GM18505 (cell line): ENCODE data around the gene RBMS1.

Experiments
- ATAC-seq: cut with Tn5 transposase; IDR thresholded peaks from one replicate; pipeline ENCODE4 v1.9.1; 2021; ENCODE audit not compliant: unreplicated experiment
- POLR2A ChIP-seq: IDR thresholded peaks from 4 replicates; pipeline ENCODE4 v1.6.1; 2011; ENCODE audit warnings: borderline replicate concordance; ENCODE audit not compliant: insufficient read depth, insufficient read length; ENCODE audit errors: extremely low read depth

RBMS1 gene

DNA sequence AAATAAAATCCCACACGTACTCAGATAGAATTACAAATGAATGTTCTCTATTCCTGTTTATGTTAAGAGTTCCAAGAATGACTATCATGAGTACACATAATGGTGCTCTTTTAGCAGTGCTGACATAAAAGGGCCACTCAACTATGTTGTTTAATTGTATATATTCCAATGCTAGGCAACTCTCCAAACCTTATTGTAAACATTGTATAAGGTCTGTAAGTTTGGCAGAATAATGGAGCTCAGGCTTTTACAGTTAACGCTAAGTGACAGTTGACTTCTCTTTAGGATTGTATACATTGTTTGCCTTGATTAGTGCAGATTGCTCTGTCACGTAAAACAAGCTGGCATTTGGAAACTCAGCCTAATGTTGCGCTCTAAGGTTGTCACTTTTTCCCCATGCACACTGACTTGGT lies 20.8 kb downstream of the RBMS1 start:
- TF ChIP-seq POLR2A, result no peak
- no peak for ATAC-seq

DNA sequence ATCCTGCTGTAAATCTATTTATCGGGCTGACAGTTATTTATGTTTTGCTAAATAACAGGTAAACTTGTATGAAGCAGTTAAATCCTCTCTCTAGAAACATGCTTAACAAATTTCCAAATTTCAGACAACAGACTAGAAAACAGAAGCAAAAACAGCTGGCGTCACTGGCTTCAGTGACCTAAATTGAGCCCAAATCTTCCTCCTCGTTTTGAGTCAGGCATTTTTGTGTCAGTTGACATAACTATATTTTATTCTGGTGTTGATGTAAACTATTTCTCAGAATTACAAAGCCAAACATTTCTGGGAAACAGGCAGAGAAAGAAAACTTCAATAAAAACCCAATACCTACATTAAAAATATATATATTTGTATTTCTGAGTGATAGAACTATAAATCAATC lies 21.7 kb downstream of the RBMS1 start:
- no peak for ATAC-seq
- no peak for TF ChIP-seq POLR2A

DNA sequence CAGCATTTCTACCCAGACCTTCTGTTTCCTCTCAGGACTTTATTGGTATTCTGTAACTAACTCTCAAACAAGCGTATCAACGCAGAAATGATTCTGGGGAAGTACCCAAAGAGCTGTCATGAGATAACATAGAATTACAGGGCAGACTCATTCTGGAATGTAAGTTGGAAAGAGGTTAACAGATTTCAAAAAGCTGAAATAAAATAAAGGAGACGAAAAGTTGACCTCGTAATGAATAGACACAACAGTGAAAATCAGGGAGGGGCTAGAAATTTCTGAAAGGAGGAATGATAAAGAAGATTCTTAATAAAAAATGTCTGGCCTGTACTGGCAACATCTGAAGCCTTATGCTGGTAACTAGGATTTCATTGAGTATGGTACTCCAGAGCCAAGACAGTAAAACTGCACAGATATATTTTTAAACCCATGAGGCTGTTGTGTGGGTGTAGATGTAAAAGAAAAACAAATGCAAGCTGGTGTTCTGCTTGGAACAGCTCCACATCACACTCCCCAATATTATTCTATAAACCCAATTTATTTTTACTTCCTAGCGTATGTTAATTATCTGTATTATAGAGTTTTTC lies 23.9 kb downstream of the RBMS1 start:
- TF ChIP-seq POLR2A, result no peak
- ATAC-seq, result no peak

DNA sequence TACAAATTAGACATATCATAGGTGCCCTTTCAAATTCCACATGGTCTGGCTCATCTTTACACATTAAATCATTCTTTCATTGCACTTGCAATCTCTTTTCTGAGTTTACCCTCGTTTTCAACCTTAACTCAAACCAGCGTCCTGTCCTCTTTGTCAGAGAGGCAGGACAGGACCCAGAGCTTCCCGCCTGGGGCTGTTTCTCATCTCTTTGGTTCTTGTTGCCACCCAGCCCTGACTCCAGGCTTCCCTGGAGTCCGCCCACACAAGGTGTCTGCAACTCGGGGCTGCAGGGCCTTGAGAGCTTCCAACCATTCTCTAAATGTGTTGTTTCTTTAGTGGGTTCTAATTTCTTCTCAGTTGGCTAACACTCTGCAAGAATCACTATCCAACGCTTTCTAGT lies 24.4 kb downstream of the RBMS1 start:
- ATAC-seq, result no peak
- TF ChIP-seq POLR2A, result no peak

DNA sequence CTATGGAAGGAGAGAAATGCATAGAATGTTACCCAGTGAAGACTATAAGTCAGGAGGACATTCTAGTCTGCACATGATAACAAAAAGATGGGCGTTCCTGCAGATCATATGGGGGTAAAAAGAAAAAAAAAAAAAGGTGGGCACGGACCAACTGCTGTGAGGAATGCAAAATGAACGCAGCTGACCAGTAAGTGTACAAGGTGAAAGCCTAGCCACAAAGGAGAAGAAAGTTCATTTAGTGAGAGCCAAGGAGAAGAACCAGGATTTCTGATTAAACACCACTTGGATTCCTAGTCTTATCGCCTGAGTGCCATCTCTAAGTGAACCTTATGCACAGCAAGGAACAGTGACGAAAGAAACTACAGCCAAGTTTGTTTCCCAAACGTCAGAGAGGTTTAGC lies 26.5 kb downstream of the RBMS1 start:
- TF ChIP-seq POLR2A, result no peak
- ATAC-seq, result no peak

DNA sequence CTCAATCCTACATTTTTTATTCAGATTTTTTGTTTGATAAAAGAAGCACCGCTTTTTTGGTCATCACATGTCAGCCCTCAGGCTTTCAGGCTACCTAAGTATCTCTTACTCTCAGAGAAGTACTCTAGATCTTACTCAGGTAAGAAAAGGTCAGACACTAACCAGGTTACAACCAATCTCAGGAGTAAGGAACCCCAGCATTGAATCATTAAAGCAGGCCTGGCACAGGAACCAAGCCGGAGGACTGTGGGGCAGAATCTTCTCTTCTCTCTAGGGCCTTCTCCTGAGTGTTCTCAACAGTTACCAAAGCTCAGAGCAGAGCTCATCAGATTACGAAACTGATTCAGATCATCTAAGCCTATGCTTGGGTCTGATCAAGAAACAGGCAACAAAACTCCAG lies 28.2 kb downstream of the RBMS1 start:
- no peak for TF ChIP-seq POLR2A
- ATAC-seq, result no peak

DNA sequence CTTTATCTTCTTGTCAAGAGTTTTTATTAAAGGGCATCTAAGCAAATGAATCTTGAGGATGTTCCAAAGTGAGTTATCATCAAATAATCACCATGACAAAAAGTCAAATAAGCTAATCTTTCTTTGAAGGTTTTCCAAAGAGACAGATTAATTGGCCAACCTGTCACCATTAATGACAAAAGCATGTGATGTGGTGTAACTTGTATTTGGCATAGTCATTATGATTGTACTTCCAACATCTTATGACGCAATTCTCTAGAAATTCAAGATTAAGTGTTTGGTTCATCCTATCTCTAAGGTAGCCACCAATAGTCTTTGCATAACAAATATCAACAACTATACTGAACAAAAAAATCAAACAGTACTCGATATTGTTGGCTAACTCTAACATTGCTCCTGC lies 28.6 kb downstream of the RBMS1 start:
- TF ChIP-seq POLR2A, result no peak
- no peak for ATAC-seq

DNA sequence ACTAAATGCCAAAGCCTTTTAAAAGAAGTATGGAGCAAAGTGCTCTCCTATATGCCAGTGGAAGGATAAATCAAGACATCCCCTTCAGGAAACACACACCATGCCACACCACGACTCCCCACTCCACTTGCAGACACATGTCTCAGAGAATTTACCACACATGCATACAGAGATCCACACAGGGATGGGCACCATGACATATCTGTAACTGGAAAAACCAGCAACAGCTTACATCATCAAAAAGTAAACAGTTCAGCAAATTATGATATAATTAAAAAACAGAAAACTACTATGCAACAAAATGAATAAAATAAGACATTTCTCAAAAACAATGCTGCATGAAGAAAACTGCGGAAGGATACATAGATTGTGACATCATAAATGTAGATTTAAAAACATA lies 29.6 kb downstream of the RBMS1 start:
- TF ChIP-seq POLR2A, result no peak
- ATAC-seq, result no peak

DNA sequence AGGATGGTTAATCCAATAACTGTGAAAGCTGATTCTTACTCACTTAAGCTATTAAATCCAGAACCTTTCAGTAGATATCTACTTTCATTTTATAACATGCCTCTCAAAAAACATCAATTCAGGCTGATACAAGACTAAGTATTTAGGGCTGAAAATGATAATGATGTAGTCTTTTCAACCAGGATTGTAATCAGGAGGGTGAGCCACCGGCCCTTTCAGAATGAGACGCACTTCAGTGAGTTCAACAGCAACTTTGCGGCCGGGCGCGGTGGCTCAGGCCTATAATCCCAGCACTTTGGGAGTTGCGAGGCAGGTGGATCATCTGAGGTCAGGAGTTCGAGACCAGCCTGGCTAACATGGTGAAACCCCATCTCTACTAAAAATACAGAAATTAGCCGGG lies 30.4 kb downstream of the RBMS1 start:
- no peak for TF ChIP-seq POLR2A
- ATAC-seq, result no peak

DNA sequence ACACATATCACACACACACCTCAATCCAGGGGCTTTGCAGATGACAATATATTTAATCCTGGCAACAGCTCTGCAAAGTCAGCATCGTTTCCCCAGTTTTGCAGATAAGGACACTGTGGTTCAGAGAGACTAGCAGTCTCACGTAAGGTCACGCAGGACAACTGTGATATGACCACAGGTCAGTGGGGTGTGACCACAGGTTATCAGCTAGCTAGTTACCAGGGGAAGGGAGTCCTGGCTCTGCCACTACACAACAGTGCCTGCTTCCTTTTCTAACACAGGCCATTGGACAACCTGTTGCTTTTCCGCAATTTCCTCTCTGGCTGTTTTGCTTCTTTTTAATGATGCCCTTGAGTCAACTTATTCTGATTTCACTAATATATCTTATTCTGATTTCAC lies 33.3 kb downstream of the RBMS1 start:
- no peak for TF ChIP-seq POLR2A
- no peak for ATAC-seq

DNA sequence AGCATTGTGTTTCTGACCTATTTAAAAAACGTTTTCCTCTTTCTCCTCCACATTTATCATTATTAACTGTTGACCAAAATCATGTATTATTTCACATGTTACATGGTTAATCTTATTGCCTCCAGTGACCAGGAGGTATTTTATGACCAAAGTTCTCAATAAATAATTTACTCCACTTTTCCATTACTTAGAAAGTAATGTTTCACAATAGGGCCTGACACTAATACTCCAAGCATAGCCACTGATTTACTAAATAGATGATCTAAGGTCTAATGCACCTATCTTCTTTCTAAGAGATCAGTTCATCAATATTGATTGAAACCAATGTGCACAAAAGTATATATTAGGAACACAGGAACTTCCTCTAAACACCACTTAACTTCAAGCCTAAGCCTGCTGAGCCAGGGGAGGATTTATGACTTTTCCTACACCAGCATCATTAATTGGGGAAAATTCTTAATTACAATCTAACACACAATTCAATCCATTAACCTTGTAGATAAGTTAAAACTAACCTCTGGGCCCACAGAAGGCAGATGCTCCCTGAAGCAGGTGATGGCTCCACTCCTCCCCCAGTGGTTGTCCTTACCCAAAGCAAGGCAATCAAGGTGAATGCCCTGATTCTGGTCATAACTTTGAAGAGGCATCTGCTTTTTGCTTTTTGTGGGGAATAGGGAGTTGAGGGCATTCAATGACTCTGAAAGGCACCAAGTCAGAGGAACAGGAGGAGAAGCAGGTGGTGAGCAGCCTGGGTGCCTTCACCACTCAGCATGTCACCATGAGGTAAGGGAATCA lies 33.9 kb downstream of the RBMS1 start:
- TF ChIP-seq POLR2A, result no peak
- no peak for ATAC-seq

DNA sequence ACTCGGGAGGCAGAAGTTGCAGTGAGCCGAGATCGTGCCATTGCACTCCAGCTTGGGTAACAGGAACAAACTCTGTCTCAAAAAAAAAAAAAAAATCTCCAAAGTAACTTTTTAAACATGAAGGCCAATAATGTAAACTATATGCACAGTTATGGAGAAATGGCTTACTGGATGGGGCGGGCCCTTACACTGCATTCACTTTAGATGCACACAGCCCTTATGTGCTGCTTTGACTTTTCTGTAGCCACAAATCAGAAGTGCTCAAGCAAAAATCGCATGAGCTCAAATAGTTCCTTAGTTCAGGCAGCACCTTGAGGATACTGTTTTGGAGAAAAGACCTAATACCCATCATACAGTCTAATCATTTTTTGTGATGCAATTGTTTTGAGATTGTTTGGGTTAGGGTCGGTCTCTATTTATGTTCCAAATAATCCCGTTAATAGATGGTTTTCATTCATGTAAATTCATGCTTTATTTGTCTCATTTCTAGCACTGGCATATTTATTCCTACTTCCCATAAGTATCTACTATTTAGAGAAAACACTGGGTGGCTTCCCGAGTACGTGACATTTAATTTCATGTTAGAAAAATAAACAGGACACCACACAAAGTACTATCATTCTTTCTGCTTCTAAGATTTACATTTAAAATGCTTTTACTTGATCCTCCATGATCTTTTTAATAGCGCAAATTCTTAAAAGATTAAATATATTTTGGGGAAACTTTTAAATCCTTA lies 34.7 kb downstream of the RBMS1 start:
- TF ChIP-seq POLR2A, result no peak
- no peak for ATAC-seq

DNA sequence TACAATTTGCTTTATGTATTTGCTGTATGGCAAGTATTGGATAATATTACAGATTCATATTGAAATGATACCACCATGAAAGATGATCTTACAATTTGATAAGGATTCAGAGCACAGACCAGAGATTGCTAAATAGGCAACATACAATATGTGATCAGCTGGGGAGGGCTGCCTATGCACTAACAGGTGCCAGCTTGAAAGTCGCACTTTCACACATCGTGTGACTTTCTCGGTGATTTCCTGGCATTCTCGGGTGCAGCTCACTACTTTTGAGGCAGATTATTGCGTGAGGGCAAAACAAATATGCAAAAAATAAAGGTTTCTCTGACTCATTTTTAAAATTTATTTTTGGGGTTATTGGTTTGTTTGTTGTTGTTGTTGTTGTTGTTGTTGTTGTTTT lies 36.0 kb downstream of the RBMS1 start:
- TF ChIP-seq POLR2A, result no peak
- ATAC-seq, result no peak
